HG03060 (cell line): ENCODE data around the gene SLC25A10.

Experiments used
- ATAC-seq: cut with Tn5 transposase; IDR thresholded peaks from one replicate; pipeline ENCODE4 v1.9.1; 2021; ENCODE audit warnings: low read depth, moderate number of reproducible peaks; ENCODE audit not compliant: unreplicated experiment

SLC25A10 gene

GRCh38 chr17:81686614-81687013 lies 25.5 kb upstream of the SLC25A10 start:
- no peak for ATAC-seq

- ATAC-seq = no peak
Measured at GRCh38 chr17:81687770-81688541, 24.1 kb upstream of the SLC25A10 start.

GRCh38 chr17:81688616-81689015 lies 23.5 kb upstream of the SLC25A10 start:
- ATAC-seq = no peak

- ATAC-seq = no peak
Measured at GRCh38 chr17:81690066-81690465, 22.0 kb upstream of the SLC25A10 start.

- no peak for ATAC-seq
Measured at GRCh38 chr17:81690549-81690948, 21.5 kb upstream of the SLC25A10 start.

GRCh38 chr17:81691196-81691595 lies 20.9 kb upstream of the SLC25A10 start:
- no peak for ATAC-seq

- no peak for ATAC-seq
Measured at GRCh38 chr17:81691608-81692007, 20.5 kb upstream of the SLC25A10 start.

- no peak for ATAC-seq
Measured at GRCh38 chr17:81693509-81694210, 18.4 kb upstream of the SLC25A10 start.

GRCh38 chr17:81694810-81695209 lies 17.3 kb upstream of the SLC25A10 start:
- ATAC-seq = no peak

- ATAC-seq = no peak
Measured at GRCh38 chr17:81695211-81695610, 16.9 kb upstream of the SLC25A10 start.

GRCh38 chr17:81695801-81696200 lies 16.3 kb upstream of the SLC25A10 start:
- ATAC-seq = no peak

GRCh38 chr17:81696218-81696941 lies 15.7 kb upstream of the SLC25A10 start:
- ATAC-seq = no peak

GRCh38 chr17:81697261-81698044 lies 14.6 kb upstream of the SLC25A10 start:
- ATAC-seq = no peak

GRCh38 chr17:81700353-81701287 lies 11.5 kb upstream of the SLC25A10 start:
- no peak for ATAC-seq

GRCh38 chr17:81701288-81702071 lies 10.6 kb upstream of the SLC25A10 start:
- no peak for ATAC-seq

GRCh38 chr17:81702934-81703746 lies 8.9 kb upstream of the SLC25A10 start, which contains the start of gene MRPL12:
Gene MRPL12 (plus strand): TSS chr17:81703367. CDS start chr17:81703502, 135 bp downstream.
- ATAC-seq = no peak

- ATAC-seq = no peak
Measured at GRCh38 chr17:81703747-81704654, 8.1 kb upstream of the SLC25A10 start.
